Activated CD8-positive, alpha-beta memory T cell treated with anti-CD3 and anti-CD28 coated beads, Interleukin-2, amount 50 U/mL, for 1 hour (primary cell): ENCODE results near the gene EYS.

Experiments used
- DNase-seq: peaks from one replicate; pipeline ENCODE4 v3.0.0-alpha.2; 2020; ENCODE audit errors: extremely low read depth

EYS gene

DNA sequence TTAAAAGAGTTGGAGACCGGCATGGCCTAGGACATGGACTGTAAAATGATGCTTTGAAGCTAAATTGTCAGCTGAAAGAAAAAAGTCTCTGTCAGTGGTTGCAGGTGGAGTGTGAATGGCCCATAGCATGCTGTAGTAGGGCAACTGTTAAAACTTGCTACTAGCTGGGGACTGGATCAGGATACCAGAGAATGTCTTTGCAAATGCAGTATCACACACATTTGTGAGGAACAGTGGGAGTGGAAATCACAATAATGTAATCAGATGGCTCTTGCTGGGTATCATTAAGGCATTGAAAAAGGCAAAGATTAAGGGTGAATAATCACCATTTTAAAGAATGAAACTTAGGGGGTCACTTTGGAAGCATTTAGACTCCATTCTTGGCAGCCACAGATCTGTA is 737.9 kb downstream of the EYS start:
- DNase-seq = no peak

- no peak for DNase-seq
These were observed 751.6 kb downstream of the EYS start for GRCh38 chr6:64955435-64955848.

DNA sequence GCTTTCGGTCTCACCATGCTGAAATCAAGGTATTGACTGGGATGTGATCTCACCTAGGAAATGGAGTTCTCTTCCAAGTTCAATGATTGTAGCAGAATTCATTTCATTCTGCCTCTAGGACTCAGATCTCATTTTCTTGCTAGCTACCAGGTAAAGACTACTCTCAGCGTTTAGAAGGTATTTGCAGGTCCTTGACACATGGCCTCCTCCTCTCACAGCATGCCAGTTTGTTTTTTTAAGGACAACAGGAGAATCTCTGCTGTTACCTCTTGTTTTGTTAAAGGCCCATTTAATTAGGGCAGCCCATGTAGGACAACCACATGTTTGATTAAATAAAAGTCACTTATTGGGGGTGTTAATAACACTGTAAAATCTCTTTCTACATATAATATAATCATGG is 757.8 kb downstream of the EYS start:
- DNase-seq = no peak

DNA sequence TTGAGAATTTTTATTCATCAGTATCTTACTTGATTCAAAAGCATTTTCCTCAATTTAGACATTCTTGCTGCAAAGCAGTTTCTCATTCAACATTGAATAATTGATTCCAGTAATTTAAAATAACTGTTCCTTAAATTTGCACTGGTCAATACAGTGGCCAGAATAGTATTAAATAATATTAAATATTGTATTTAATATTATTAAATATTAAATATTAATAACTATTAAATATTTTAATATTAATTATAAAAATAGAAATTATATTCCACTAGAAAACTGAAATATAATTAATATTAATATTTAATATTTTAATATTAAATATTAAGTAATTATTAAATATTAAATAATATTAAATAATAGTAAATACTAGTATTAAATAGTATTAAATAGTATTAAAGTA is 758.8 kb downstream of the EYS start:
- DNase-seq = no peak

GRCh38 chr6:64945450-64945849 is 761.6 kb downstream of the EYS start:
- no peak for DNase-seq

DNA sequence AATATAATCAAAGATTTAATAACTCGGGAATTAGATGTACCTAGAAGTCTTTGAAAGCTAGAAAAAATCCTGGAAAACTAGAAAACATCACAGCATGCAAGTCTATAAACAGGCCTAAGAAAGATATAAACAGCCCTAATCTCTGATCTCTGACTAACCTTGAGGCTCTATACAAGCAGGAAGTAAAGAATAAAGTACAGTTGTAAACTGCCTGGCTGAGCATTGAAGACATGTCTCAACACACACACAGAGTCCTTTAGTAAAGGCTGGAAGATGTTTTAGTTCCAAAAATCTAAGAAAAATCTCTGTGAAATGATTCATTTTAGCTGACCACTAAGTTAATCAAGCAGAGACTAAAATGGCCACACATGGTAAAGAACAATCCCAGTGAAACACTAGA is 774.5 kb downstream of the EYS start:
- DNase-seq = no peak

DNA sequence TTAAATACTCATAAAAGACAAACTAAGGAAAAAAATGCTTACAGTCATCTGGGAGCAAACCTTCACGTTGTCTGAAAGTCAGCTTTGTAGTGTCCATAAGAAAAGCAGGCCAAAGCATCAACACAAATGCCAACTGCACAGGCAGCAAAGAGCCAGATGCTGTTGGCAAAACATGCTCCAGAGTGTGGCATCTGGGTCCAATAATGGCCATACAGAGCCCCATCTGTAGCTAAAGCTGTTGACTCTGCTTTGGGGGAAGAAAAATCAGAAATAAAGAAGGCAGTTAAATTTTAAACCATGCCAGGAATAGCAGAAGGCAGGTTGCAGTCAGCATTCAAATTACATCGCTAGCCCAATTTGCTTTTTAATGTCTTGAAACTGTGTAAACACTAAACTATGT is 776.3 kb downstream of the EYS start:
- DNase-seq = no peak

- no peak for DNase-seq
These were observed 781.0 kb downstream of the EYS start for GRCh38 chr6:64926051-64926450.

- DNase-seq = no peak
These were observed 786.8 kb downstream of the EYS start for GRCh38 chr6:64920257-64920656.

DNA sequence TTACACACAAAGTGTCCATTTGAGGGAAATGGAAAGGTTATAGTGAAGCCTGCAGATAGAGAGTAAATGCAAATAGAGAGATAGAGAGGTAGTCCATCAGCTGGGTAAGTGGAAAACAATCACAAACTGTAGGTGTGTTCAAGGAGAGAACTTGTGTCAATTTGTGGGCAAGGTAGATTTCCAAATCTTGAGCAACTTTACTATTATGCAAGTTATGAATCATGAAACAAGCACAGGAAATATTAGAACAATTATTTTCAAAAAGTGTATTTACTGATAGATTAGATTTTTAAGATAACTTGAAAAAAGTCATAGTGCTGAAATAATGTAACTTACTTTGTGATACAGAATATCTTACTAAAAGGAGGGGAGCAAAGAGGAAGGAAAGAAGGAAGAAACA is 792.9 kb downstream of the EYS start:
- DNase-seq = no peak

- no peak for DNase-seq
These were observed 794.1 kb downstream of the EYS start for GRCh38 chr6:64912966-64913365.

DNA sequence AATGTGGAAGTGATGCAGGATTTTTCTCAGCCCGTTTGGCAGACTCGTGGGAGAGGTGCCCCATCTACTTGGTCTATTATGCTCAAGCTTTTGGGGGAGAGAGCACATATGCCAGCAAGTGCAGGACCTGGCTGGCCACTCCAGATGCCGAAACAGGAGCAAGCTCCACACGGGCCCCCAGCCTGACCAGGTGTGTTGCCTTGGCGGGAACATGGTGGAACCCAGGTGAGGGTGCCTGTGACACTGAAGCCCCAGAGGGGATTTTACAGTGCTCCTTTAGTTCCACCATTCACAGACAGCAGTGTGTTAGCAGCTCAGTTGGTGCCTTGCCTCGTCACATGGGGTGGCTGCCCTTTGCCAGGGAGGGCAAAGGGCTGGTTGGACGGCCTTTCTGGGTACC is 798.9 kb downstream of the EYS start:
- no peak for DNase-seq

DNA sequence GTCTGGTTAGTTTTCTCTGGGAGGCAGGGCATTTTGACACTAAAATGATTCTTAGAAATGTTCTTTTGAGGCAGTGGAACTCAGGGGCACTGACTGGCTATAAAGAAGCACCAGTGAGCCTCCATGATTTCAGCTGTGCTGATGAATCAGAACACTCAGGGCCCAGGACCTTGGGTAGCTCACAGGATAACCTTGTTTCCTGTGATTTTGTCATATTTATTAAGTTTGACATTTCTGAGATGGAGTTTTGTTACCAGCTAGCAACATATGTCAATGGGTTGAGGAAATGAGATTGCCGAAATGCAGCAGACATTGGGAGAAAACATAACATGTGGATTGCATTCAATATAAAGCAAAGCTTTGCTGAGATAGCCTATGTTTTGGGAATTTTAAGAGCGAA is 802.4 kb downstream of the EYS start:
- no peak for DNase-seq

- DNase-seq = no peak
These were observed 804.4 kb downstream of the EYS start for GRCh38 chr6:64902596-64902995.

- DNase-seq = no peak
These were observed 810.1 kb downstream of the EYS start for GRCh38 chr6:64896939-64897338.

GRCh38 chr6:64895945-64896344 is 811.1 kb downstream of the EYS start:
- no peak for DNase-seq

DNA sequence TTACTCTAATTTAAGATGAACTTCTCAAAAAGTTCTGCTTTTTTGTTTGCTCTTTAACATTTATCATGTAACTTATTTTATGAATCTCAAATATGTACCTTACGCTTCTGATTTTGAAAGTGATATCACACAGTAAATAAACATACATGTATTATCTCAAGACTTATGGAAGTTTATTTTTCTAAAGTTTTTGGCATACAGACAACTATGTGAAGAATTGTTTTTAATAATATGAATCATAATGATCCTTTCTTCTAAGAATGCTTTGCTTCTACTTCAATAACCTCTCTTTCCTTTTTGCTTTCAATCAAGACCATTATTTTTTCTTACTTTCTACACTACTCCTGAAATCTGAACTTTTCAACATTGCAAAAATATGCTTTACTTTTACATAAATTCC is 816.4 kb downstream of the EYS start:
- no peak for DNase-seq

DNA sequence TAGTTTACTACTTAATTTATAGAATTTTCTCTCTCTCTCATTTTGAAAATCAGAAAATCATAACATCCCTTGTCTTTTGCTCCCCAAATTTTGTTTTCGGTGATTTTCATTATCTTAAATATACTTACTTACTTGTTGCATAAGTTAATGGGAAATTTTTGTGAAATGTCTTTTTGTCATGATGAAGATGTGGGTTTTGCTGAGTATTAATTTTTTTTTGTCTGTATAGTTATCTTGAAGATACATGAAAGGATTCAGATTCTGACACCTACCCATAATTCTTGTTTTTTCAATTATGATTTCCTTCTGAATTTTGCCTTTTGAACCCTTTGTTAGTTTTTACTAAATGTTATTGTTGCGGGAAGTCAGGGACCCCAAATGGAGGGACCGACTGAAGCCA is 817.9 kb downstream of the EYS start:
- DNase-seq = no peak

DNA sequence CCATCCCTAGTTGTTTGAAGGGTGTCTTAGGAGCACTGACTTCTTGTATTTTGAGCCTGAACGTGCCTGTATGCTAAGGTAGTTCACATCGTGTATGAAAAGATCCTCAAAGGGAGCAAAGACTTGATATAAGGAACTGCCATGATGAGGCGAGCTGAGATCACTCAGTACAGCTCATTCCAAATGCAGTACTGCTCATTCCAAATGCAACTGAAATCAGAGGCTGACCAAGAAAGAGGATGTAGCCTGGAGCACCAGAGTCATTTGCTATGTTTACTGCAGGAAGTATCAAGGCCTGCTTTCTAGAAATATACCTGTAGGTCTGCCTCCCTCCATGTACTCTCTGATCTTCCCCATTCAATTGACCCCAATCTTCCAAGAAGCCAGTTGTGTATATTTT is 832.2 kb downstream of the EYS start:
- DNase-seq = no peak

DNA sequence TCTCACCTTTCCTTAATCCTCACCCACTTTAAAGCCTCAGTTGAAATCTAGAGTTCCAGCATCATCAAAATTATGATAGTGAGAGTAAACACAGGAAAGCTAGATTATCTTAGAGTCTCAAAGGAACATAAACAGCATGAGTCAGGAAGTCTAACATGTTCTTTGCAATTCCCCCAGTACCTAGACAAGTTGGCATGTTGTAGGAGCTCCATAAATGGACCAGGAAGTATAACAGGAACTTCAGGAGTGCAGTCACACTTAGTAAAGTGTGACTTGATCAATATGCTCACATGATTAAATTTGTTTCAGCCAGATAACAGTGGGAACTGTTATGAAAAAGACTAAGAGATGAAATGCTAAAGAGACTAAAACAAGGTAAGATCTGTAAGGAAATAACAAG is 834.4 kb downstream of the EYS start:
- DNase-seq = no peak

GRCh38 chr6:64861039-64861651 is 845.9 kb downstream of the EYS start:
- no peak for DNase-seq

GRCh38 chr6:64860203-64860602 is 846.8 kb downstream of the EYS start:
- no peak for DNase-seq

GRCh38 chr6:64850121-64850520 is 856.9 kb downstream of the EYS start:
- DNase-seq = no peak

- no peak for DNase-seq
These were observed 858.6 kb downstream of the EYS start for GRCh38 chr6:64848467-64848866.

DNA sequence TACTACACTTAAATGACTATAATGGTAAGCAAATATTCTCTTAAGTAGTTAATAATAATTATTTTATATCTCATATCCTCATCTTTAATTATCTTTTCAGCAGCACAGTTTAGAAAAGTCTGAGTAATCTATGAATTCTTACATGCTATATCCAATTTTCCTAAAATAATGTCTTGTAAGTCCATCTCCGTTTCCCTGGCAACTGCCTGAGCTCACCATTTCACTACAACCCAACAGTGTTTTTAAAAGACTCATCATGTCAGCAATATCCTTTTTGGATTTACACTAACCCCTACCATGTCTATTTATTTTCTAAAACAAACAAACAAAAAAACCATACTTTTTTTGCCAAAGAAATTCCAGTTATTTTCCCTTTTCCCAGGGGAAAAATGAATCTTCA is 859.6 kb downstream of the EYS start:
- no peak for DNase-seq
